ENCODE data around the gene TMEM151A. TPM values are rescaled to one million over a fixed set of nuclear protein-coding genes. Genes with fewer than 3 reads are reported as not detected.

Gene TMEM151A
- polyA plus RNA-seq, 1 experiment = 0.15 TPM

DNA sequence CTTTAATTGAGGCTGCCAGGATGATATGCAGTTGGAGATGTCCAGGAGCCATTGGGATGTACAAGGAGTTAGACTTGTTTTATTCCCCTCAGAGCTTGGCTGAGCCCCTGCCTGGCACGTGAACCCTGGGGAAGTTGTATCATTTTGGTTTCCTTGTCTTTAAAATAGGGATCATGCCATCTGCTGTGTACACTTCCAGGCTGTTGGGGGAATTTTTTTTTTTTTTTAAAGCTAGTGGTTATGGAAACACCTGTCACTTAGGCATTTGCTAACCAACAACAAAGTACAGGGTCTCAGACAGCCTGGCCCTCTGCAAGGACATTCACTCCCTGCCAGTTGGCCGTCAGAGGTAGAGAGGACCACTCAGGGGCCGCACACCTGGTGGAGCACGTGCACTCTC lies 31.7 kb upstream of the TMEM151A start:
- Histone ChIP-seq H3K4me3 (ENCODE audit: low read depth, low read length) (no peak overlapping the region), H3K36me3 (ENCODE audit: control insufficient read depth, insufficient read depth, low read length) (peaks cover 27% of the 10 kb centered on the region), H3K27me3 (ENCODE audit: control insufficient read depth, insufficient read depth, low read length) (no peaks in the 10 kb centered on the region)
- CTCF ChIA-PET = interaction anchor here (0.9 to 1.6 kb wide), 3 partner anchors 23 to 52 kb away, joined by 3 to 4 read pairs (median 4); no protein-coding TSS in a partner anchor
- no peak for TF ChIP-seq CTCF (IDR thresholded peaks at IDR 0.05; ENCODE audit: insufficient read depth, low read depth, low read length)
- POLR2A ChIA-PET = no interaction called here
- no peak for DNase-seq (ENCODE audit: low read depth)

DNA sequence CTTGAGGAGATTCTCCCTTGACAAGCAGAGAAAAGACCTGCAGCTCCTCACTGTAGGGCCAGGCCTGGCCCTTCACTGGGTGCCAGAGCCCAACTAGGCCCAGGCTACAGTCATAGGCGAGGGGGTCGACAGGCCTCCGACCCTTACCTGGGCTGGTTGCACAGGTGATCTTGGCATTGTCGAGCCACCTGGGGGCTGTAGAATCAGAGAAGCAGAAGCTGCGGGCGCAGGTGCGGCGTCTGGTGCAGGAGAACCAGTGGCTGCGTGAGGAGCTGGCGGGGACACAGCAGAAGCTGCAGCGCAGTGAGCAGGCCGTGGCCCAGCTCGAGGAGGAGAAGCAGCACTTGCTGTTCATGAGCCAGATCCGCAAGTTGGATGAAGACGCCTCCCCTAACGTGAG lies 30.1 kb upstream of the TMEM151A start:
- H3K27me3 ChIP-seq (ENCODE audit: control insufficient read depth, insufficient read depth, low read length) = no peaks in the 10 kb centered on the region
- no peak for DNase-seq (ENCODE audit: low read depth)
- H3K4me3 ChIP-seq (ENCODE audit: low read depth, low read length) = no peak overlapping the region
- peaks cover 37% of the 10 kb centered on the region for H3K36me3 ChIP-seq (ENCODE audit: control insufficient read depth, insufficient read depth, low read length)
- CTCF ChIA-PET = interaction anchor here (1.5 to 2.1 kb wide), 2 partner anchors 39 to 193 kb away, joined by 3 to 7 read pairs; no protein-coding TSS in a partner anchor
- TF ChIP-seq CTCF (IDR thresholded peaks at IDR 0.05; ENCODE audit: insufficient read depth, low read depth, low read length) = no peak
- POLR2A ChIA-PET = no interaction called here

GRCh38 chr11:66262191-66262590 lies 29.5 kb upstream of the TMEM151A start:
- peaks cover 39% of the 10 kb centered on the region for H3K36me3 ChIP-seq (ENCODE audit: control insufficient read depth, insufficient read depth, low read length)
- ChIA-PET POLR2A (no interaction called here), CTCF (interaction anchor here (1.3 to 2.1 kb wide), 3 partner anchors 21 to 193 kb away, joined by 3 to 7 read pairs (median 4); no protein-coding TSS in a partner anchor)
- TF ChIP-seq CTCF (IDR thresholded peaks at IDR 0.05; ENCODE audit: insufficient read depth, low read depth, low read length) = no peak
- H3K27me3 ChIP-seq (ENCODE audit: control insufficient read depth, insufficient read depth, low read length) = no peaks in the 10 kb centered on the region
- H3K4me3 ChIP-seq (ENCODE audit: low read depth, low read length) = no peak overlapping the region
- no peak for DNase-seq (ENCODE audit: low read depth)

DNA sequence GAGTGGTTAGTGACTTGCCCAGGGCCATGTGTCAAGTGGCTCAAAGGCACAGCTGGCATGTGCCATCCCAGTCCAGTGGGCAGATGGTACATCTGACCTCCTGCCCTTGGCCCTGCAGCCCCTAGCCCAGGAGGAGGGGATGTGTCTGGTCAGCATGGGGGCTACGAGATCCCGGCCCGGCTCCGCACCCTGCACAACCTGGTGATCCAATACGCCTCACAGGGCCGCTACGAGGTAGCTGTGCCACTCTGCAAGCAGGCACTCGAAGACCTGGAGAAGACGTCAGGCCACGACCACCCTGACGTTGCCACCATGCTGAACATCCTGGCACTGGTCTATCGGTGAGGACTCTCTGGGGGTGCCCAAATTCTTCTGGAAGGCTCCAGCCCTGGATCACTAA lies 29.0 kb upstream of the TMEM151A start:
- Histone ChIP-seq H3K36me3 (ENCODE audit: control insufficient read depth, insufficient read depth, low read length) (peaks cover 39% of the 10 kb centered on the region), H3K4me3 (ENCODE audit: low read depth, low read length) (no peak overlapping the region), H3K27me3 (ENCODE audit: control insufficient read depth, insufficient read depth, low read length) (no peaks in the 10 kb centered on the region)
- no peak for TF ChIP-seq CTCF (IDR thresholded peaks at IDR 0.05; ENCODE audit: insufficient read depth, low read depth, low read length)
- ChIA-PET CTCF (interaction anchor here (1.3 to 2.1 kb wide), 3 partner anchors 20 to 194 kb away, joined by 4 to 7 read pairs (median 5); no protein-coding TSS in a partner anchor), POLR2A (no interaction called here)
- DNase-seq (ENCODE audit: low read depth) = no peak

DNA sequence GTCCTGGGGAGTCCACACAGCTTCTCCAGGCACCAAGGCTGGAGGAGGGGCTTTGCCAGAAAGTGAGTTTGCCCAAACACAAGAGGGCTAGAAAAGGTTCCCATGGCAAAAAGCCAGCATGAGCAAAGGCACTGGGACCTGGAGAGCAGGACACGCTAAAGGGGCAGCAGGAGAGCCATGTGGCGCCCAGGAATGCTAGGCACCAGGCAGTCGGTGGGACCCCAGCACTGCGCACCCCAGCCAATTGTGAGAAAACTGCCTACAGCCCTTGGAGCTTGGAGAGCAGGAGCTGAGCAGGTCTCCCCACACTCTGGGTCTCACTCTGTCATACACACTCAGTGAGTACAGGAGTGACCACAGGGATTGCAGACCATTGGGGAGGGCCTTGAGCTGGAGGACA lies 28.5 kb upstream of the TMEM151A start:
- DNase-seq (ENCODE audit: low read depth) = no peak
- POLR2A ChIA-PET = no interaction called here
- no peak for TF ChIP-seq CTCF (IDR thresholded peaks at IDR 0.05; ENCODE audit: insufficient read depth, low read depth, low read length)
- peaks cover 39% of the 10 kb centered on the region for H3K36me3 ChIP-seq (ENCODE audit: control insufficient read depth, insufficient read depth, low read length)
- no peak overlapping the region for H3K4me3 ChIP-seq (ENCODE audit: low read depth, low read length)
- no peaks in the 10 kb centered on the region for H3K27me3 ChIP-seq (ENCODE audit: control insufficient read depth, insufficient read depth, low read length)
- CTCF ChIA-PET = interaction anchor here (0.6 to 1.3 kb wide), 3 partner anchors 20 to 1054 kb away, joined by 3 to 5 read pairs (median 4); no protein-coding TSS in a partner anchor

Data from BJ (cell line).